GM12878 (cell line): ENCODE results near the gene NTRK3. TPM values are rescaled to one million over a fixed set of nuclear protein-coding genes. Genes with fewer than 3 reads are reported as not detected.

Experiments used
- ATAC-seq: fragments of 200-7000 bp; cut with Tn5 transposase; 3 replicates; pipeline ENCODE4 v1.9.1; 2020; ENCODE audit warnings: mild to moderate bottlenecking, moderate library complexity
- BruUV-seq: library from RNA; stranded (reverse); fragments of 400-500 nt; replicated peaks from 2 replicates; lab custom pipeline; 2021; lab: Mats Ljungman, UMichigan
- CTCF ChIA-PET: fragments of 300-600 bp; sonication (Branson Sonifier 250); formaldehyde crosslinking; extraction: SDS; loops from one replicate; lab custom pipeline; 2021; ENCODE audit warnings: inconsistent platforms; lab: Yijun Ruan, JAX
- POLR2A ChIA-PET: fragments of 350-600 bp; formaldehyde crosslinking; extraction: SDS; loops from one replicate; lab custom pipeline; 2021; ENCODE audit warnings: inconsistent platforms; lab: Charles Lee
- RAD21 ChIA-PET: fragments of 300-600 bp; sonication (Branson Sonifier 250); formaldehyde crosslinking; loops from one replicate; lab custom pipeline; 2023; ENCODE audit warnings: antibody characterized with exemption; ENCODE audit not compliant: unreplicated experiment; lab: Charles Lee
- SMC1A ChIA-PET: fragments of 300-600 bp; sonication (Branson Sonifier 250); formaldehyde crosslinking; loops from one replicate; lab custom pipeline; 2023; ENCODE audit not compliant: unreplicated experiment, uncharacterized antibody; lab: Charles Lee
- DNase-seq: peaks from one replicate; pipeline ENCODE4 v3.0.0-alpha.2; 2011; ENCODE audit warnings: low read depth, low spot score
- FAIRE-seq: peaks from 3 replicates; lab custom pipeline; 2011; peaks lifted over from hg19 to GRCh38; lab: Jason Lieb, UNC
- H2AFZ ChIP-seq: 2 replicates; pipeline ENCODE4 v1.6.0; 2011; ENCODE audit warnings: low read depth, low read length, control low read depth; ENCODE audit not compliant: control insufficient read depth
- H3K27ac ChIP-seq: 2 replicates; pipeline ENCODE4 v1.5.1; 2011; ENCODE audit warnings: control low read depth; ENCODE audit not compliant: control insufficient read depth, insufficient read depth
- H3K27me3 ChIP-seq, 2 experiments: replicated peaks in 1 of 2; 2 replicates each; pipeline versions ENCODE4 v1.6.0 to v1.6.1; 2011; ENCODE audit warnings: low read length in 1 of 2; ENCODE audit not compliant: control insufficient read depth in 2 of 2, insufficient read depth in 2 of 2
- H3K36me3 ChIP-seq, 2 experiments: 2 replicates each; pipeline ENCODE4 v1.5.1; 2011; ENCODE audit warnings: low read length in 1 of 2; ENCODE audit not compliant: control insufficient read depth in 2 of 2, insufficient read depth in 2 of 2
- H3K4me1 ChIP-seq: 2 replicates; pipeline ENCODE4 v1.6.1; 2011; ENCODE audit warnings: mild to moderate bottlenecking, low read length, moderate library complexity, mixed read lengths; ENCODE audit not compliant: control insufficient read depth, insufficient read depth
- H3K4me2 ChIP-seq: 2 replicates; pipeline ENCODE4 v1.6.0; 2011; ENCODE audit warnings: control low read depth; ENCODE audit not compliant: control insufficient read depth, insufficient read depth
- H3K4me3 ChIP-seq: fragments of 200-600 bp; sonication (generic); 2 replicates; pipeline ENCODE4 v1.5.1; 2016
- H3K79me2 ChIP-seq: 2 replicates; pipeline ENCODE4 v1.6.0; 2011; ENCODE audit warnings: low read length; ENCODE audit not compliant: control insufficient read depth, insufficient read depth
- H3K9ac ChIP-seq: 2 replicates; pipeline ENCODE4 v1.8.0; 2011; ENCODE audit warnings: low read length, control low read depth, mixed read lengths; ENCODE audit not compliant: control insufficient read depth, insufficient read depth
- H3K9me3 ChIP-seq: replicated peaks from 3 replicates; pipeline ENCODE4 v1.5.1; 2011; ENCODE audit warnings: mild to moderate bottlenecking, low read length; ENCODE audit not compliant: control insufficient read depth, insufficient read depth
- H4K20me1 ChIP-seq: 2 replicates; pipeline ENCODE4 v1.6.0; 2011; ENCODE audit not compliant: control insufficient read depth, insufficient read depth
- PBX3 ChIP-seq: IDR thresholded peaks from 2 replicates; pipeline ENCODE4 v1.6.1; 2011; ENCODE audit warnings: mild to moderate bottlenecking, low read depth, low read length, moderate library complexity; ENCODE audit not compliant: insufficient replicate concordance
- WGBS: methylation state at CpG from one replicate; pipeline ENCODE4 v1.1.6; 2016; ENCODE audit warnings: low lambda C conversion rate; ENCODE audit not compliant: insufficient replicate concordance, insufficient coverage; ENCODE audit errors: missing lambda C conversion rate; 5-methylcytosine and 5-hydroxymethylcytosine counted together
- in situ Hi-C: fragments of 300-500 bp; cut with MboI; formaldehyde crosslinking; loops from 9 replicates; pipeline ENCODE4 v1.14.3; 2018; ENCODE audit warnings: mixed read lengths
- intact Hi-C: fragments of 100-400 bp; cut with micrococcal nuclease; formaldehyde crosslinking; loops from one replicate; pipeline ENCODE4 v1.14.2; 2022; ENCODE audit not compliant: unreplicated experiment
- polyA plus RNA-seq, 11 experiments: library from polyadenylated mRNA; depleted of rRNA in 4 of 11; unstranded in 6 of 11; stranded (reverse) in 5 of 11; fragments of >200 nt; fragmentation: Nextera tagmentation in 4 of 11; fragmentation: Illumina TruSeq in 1 of 11; extraction: Ambion mirVana in 4 of 11; extraction: Trizol in 1 of 11; gene quantifications; 1 replicate in 1 of 11; 2 replicates in 10 of 11; pipeline versions ENCODE4 v1.2.1 to v1.2.3, GENCODE V29; 2011 to 2016; ENCODE audit warnings: inconsistent platforms in 2 of 11, missing spikeins in 2 of 11, low read depth in 1 of 11
- total RNA-seq, 4 experiments: library from RNA; depleted of rRNA in 3 of 4; stranded (reverse); fragments of >200 nt in 3 of 4; fragmentation: Illumina TruSeq in 1 of 4; extraction: Trizol in 1 of 4; gene quantifications; 2 replicates each; pipeline versions ENCODE4 v1.2.1 to v1.2.3, GENCODE V29; 2013 to 2021
- TF ChIP-seq, protein P1 (sequence below): fragments of 450-650 bp; formaldehyde crosslinking; IDR thresholded peaks from 2 replicates; pipeline ENCODE4 v1.5.0; 2022; ENCODE audit warnings: mild to moderate bottlenecking, missing genetic modification characterization
- TF ChIP-seq, protein P2 (sequence below): fragments of 450-650 bp; IDR thresholded peaks from 2 replicates; pipeline ENCODE4 v1.6.1; 2016; ENCODE audit warnings: mild to moderate bottlenecking, moderate library complexity, borderline replicate concordance

The NTRK3 gene
- total and polyA plus RNA-seq, 10 of the 15 experiments (the other 5 are each of a cell fraction or from before 2014, with no cell fraction given), result not detected

- Histone ChIP-seq H4K20me1 (no peaks in the 10 kb centered on the region), H3K36me3 (no peaks in the 10 kb centered on the region), H3K79me2 (no peaks in the 10 kb centered on the region), H3K9me3 (no peaks in the 10 kb centered on the region), H3K27me3 (no peaks in the 10 kb centered on the region), H2AFZ (no peak overlapping the region), H3K9ac (no peak overlapping the region), H3K4me3 (no peak overlapping the region), H3K4me2 (no peak overlapping the region), H3K27ac (no peak overlapping the region), H3K4me1 (no peaks in the 10 kb centered on the region)
- no peak for DNase-seq
- POLR2A ChIA-PET, result no interaction called here
- SMC1A ChIA-PET, result no interaction called here
- CTCF ChIA-PET, result no interaction called here
- no peak for ATAC-seq
- no peak for FAIRE-seq
- in situ Hi-C loops (no loop called here), intact Hi-C loops (no loop called here)
- no peak for TF ChIP-seq PBX3
- TF ChIP-seq, protein P1, sequence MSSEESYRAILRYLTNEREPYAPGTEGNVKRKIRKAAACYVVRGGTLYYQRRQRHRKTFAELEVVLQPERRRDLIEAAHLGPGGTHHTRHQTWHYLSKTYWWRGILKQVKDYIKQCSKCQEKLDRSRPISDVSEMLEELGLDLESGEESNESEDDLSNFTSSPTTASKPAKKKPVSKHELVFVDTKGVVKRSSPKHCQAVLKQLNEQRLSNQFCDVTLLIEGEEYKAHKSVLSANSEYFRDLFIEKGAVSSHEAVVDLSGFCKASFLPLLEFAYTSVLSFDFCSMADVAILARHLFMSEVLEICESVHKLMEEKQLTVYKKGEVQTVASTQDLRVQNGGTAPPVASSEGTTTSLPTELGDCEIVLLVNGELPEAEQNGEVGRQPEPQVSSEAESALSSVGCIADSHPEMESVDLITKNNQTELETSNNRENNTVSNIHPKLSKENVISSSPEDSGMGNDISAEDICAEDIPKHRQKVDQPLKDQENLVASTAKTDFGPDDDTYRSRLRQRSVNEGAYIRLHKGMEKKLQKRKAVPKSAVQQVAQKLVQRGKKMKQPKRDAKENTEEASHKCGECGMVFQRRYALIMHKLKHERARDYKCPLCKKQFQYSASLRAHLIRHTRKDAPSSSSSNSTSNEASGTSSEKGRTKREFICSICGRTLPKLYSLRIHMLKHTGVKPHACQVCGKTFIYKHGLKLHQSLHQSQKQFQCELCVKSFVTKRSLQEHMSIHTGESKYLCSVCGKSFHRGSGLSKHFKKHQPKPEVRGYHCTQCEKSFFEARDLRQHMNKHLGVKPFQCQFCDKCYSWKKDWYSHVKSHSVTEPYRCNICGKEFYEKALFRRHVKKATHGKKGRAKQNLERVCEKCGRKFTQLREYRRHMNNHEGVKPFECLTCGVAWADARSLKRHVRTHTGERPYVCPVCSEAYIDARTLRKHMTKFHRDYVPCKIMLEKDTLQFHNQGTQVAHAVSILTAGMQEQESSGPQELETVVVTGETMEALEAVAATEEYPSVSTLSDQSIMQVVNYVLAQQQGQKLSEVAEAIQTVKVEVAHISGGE (CRISPR knock-in tag), result no peak
- TF ChIP-seq, protein P2, sequence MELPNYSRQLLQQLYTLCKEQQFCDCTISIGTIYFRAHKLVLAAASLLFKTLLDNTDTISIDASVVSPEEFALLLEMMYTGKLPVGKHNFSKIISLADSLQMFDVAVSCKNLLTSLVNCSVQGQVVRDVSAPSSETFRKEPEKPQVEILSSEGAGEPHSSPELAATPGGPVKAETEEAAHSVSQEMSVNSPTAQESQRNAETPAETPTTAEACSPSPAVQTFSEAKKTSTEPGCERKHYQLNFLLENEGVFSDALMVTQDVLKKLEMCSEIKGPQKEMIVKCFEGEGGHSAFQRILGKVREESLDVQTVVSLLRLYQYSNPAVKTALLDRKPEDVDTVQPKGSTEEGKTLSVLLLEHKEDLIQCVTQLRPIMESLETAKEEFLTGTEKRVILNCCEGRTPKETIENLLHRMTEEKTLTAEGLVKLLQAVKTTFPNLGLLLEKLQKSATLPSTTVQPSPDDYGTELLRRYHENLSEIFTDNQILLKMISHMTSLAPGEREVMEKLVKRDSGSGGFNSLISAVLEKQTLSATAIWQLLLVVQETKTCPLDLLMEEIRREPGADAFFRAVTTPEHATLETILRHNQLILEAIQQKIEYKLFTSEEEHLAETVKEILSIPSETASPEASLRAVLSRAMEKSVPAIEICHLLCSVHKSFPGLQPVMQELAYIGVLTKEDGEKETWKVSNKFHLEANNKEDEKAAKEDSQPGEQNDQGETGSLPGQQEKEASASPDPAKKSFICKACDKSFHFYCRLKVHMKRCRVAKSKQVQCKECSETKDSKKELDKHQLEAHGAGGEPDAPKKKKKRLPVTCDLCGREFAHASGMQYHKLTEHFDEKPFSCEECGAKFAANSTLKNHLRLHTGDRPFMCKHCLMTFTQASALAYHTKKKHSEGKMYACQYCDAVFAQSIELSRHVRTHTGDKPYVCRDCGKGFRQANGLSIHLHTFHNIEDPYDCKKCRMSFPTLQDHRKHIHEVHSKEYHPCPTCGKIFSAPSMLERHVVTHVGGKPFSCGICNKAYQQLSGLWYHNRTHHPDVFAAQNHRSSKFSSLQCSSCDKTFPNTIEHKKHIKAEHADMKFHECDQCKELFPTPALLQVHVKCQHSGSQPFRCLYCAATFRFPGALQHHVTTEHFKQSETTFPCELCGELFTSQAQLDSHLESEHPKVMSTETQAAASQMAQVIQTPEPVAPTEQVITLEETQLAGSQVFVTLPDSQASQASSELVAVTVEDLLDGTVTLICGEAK, result no peak
- WGBS, result 0% methylated on average over 3 of the region's 3 CpGs
- BruUV-seq, result no TSS peak
- RAD21 ChIA-PET, result no interaction called here
These were observed 278.6 kb downstream of the NTRK3 start for GRCh38 chr15:87977907-87978306.
